ENCODE results near the gene FAM193B. TPM values are rescaled to one million over a fixed set of nuclear protein-coding genes. Genes with fewer than 3 reads are reported as not detected.

Gene FAM193B
- total and polyA plus RNA-seq, 4 donors, result 49.0 to 139 (median 81.4) TPM

- Histone ChIP-seq H3K27ac (ENCODE audit: low read depth in 1 of 2, low read length in 1 of 2) (peak within 1 kb of the TSS; percentile 73 to 91), H3K4me1 (ENCODE audit: control insufficient read depth in 5 of 5, insufficient read depth in 5 of 5, low read length in 5 of 5) (peaks cover 0 to 14% (median 8%) of the 10 kb centered on the region in 5 donors), H3K36me3 (ENCODE audit: control insufficient read depth in 4 of 4, insufficient read depth in 4 of 4, low read length in 4 of 4) (peaks cover 13 to 56% (median 45%) of the 10 kb centered on the region in 4 donors), H3K27me3 (ENCODE audit: control insufficient read depth in 3 of 3, insufficient read depth in 3 of 3, low read length in 2 of 3) (no peaks in the 10 kb centered on the region), H3K9me3 (ENCODE audit: control insufficient read depth in 4 of 4, insufficient read depth in 3 of 4, low read length in 3 of 4) (no peaks in the 10 kb centered on the region), H3K4me3 (peak within 1 kb of the TSS; percentile 65), H3K9ac (ENCODE audit: insufficient read depth in 1 of 2, low read length in 2 of 2) (peak within 1 kb of the TSS; percentile 69 to 74)
- peak; percentile 99 to 100 (median 99) for DNase-seq
- 0% methylated on average over 93 to 96 of the region's 96 CpGs for WGBS, 2 donors
- TF ChIP-seq CTCF (IDR thresholded peaks at IDR 0.05; ENCODE audit: control extremely low read depth, extremely low read depth), result no peak
- ATAC-seq (ENCODE audit: insufficient read depth, low FRiP score), result peak; percentile 94
Observed at GRCh38 chr5:177516601-177517568, 37.5 kb downstream of the FAM193B start, which contains the start of gene DDX41. DDX41 (minus strand) TSS chr5:177516961; CDS start chr5:177516945, 16 bp downstream.

- Histone ChIP-seq H3K4me1 (ENCODE audit: control insufficient read depth in 5 of 5, insufficient read depth in 5 of 5, low read length in 5 of 5) (peaks cover 0 to 14% (median 8%) of the 10 kb centered on the region in 5 donors), H3K4me3 (no peak overlapping the region), H3K36me3 (ENCODE audit: control insufficient read depth in 4 of 4, insufficient read depth in 4 of 4, low read length in 4 of 4) (peaks cover 7 to 55% (median 42%) of the 10 kb centered on the region in 4 donors), H3K27me3 (ENCODE audit: control insufficient read depth in 3 of 3, insufficient read depth in 3 of 3, low read length in 2 of 3) (no peaks in the 10 kb centered on the region), H3K9me3 (ENCODE audit: control insufficient read depth in 4 of 4, insufficient read depth in 3 of 4, low read length in 3 of 4) (no peaks in the 10 kb centered on the region), H3K9ac (ENCODE audit: insufficient read depth in 1 of 2, low read length in 2 of 2) (peak overlapping the region; percentile 69 to 74), H3K27ac (ENCODE audit: low read depth in 1 of 2, low read length in 1 of 2) (no peak overlapping the region)
- DNase-seq, result no peak
- WGBS, 2 donors, result 82 to 86% methylated on average over 7 of the region's 7 CpGs
- no peak for ATAC-seq (ENCODE audit: insufficient read depth, low FRiP score)
- no peak for TF ChIP-seq CTCF (IDR thresholded peaks at IDR 0.05; ENCODE audit: control extremely low read depth, extremely low read depth)
Observed at GRCh38 chr5:177515580-177515979, 38.8 kb downstream of the FAM193B start.

- peaks cover 7 to 49% (median 42%) of the 10 kb centered on the region in 4 donors for H3K36me3 ChIP-seq (ENCODE audit: control insufficient read depth in 4 of 4, insufficient read depth in 4 of 4, low read length in 4 of 4)
- no peak overlapping the region for H3K9ac ChIP-seq (ENCODE audit: insufficient read depth in 1 of 2, low read length in 2 of 2)
- 94 to 95% methylated on average over 11 of the region's 11 CpGs for WGBS, 2 donors
- ATAC-seq (ENCODE audit: insufficient read depth, low FRiP score), result no peak
- no peak overlapping the region for H3K4me3 ChIP-seq
- H3K4me1 ChIP-seq (ENCODE audit: control insufficient read depth in 5 of 5, insufficient read depth in 5 of 5, low read length in 5 of 5), result peaks cover 0 to 19% (median 8%) of the 10 kb centered on the region in 5 donors
- no peaks in the 10 kb centered on the region for H3K27me3 ChIP-seq (ENCODE audit: control insufficient read depth in 3 of 3, insufficient read depth in 3 of 3, low read length in 2 of 3)
- DNase-seq, result no peak
- TF ChIP-seq CTCF (IDR thresholded peaks at IDR 0.05; ENCODE audit: control extremely low read depth, extremely low read depth), result no peak
- H3K27ac ChIP-seq (ENCODE audit: low read depth in 1 of 2, low read length in 1 of 2), result no peak overlapping the region
- no peaks in the 10 kb centered on the region for H3K9me3 ChIP-seq (ENCODE audit: control insufficient read depth in 4 of 4, insufficient read depth in 3 of 4, low read length in 3 of 4)
Observed at GRCh38 chr5:177514541-177514940, 39.8 kb downstream of the FAM193B start.

All from lung (tissue), 12 donors.